HG02840 (cell line): ENCODE results near the gene BIRC3.
"Not testable (repeated sequence)": the region's sequence is repeated elsewhere in the genome, so short reads cannot be mapped to it uniquely, and the experiment has no call there.

Source experiments
- ATAC-seq: cut with Tn5 transposase; IDR thresholded peaks from one replicate; pipeline ENCODE4 v1.9.1; 2021; ENCODE audit warnings: mild to moderate bottlenecking, moderate library complexity, moderate number of reproducible peaks; ENCODE audit not compliant: unreplicated experiment, low FRiP score

BIRC3 gene

DNA sequence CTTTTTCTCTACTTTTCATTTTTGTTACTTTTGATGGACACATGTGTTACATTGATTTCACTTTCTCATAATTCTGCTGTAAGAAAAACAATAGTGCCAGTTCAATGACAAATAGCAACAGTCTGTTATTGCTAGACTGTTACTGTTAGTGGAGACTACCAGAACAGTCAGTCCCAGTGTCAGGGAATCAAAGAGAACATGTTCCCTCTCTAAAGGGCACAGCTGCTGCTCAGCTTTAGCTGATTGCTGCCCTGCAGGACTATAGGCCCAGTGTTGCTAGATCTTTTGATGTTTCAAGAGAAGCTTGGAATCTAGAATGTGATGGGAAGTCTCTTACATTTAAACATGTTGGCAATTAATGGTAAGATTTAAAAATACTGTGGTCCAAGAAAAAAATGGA, 3.4 kb downstream of the BIRC3 start:
- no peak for ATAC-seq

DNA sequence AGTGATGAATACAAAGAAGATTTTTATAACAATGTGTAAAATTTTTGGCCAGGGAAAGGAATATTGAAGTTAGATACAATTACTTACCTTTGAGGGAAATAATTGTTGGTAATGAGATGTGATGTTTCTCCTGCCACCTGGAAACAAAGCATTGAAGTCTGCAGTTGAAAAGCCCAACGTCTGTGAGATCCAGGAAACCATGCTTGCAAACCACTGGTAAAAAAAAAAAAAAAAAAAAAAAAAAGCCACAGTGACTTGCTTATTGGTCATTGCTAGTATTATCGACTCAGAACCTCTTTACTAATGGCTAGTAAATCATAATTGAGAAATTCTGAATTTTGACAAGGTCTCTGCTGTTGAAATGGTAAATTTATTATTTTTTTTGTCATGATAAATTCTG, 5.3 kb downstream of the BIRC3 start:
- no peak for ATAC-seq

DNA sequence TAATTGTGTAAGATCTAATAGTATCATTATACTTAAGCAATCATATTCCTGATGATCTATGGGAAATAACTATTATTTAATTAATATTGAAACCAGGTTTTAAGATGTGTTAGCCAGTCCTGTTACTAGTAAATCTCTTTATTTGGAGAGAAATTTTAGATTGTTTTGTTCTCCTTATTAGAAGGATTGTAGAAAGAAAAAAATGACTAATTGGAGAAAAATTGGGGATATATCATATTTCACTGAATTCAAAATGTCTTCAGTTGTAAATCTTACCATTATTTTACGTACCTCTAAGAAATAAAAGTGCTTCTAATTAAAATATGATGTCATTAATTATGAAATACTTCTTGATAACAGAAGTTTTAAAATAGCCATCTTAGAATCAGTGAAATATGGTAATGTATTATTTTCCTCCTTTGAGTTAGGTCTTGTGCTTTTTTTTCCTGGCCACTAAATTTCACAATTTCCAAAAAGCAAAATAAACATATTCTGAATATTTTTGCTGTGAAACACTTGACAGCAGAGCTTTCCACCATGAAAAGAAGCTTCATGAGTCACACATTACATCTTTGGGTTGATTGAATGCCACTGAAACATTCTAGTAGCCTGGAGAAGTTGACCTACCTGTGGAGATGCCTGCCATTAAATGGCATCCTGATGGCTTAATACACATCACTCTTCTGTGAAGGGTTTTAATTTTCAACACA, 6.4 kb downstream of the BIRC3 start:
- no peak for ATAC-seq

- ATAC-seq, result no peak
These were observed 7.8 kb downstream of the BIRC3 start for GRCh38 chr11:102325088-102325487.

DNA sequence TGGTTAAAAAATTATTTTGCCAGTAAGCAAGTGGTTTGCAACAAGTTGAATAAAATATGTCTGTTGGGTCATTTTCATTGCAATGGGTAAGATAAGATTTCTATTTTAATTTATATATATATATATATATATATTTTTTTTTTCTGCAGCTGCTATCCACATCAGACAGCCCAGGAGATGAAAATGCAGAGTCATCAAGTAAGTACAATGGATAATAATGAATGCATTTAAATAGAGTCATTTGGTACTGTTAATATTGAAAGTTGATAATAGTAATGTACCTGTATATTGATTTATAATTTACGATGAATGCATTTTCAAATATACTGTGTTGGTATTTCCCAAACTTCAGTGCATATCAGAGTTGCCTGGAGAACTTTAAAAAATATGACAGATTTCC, 11.5 kb downstream of the BIRC3 start:
- ATAC-seq, result no peak

GRCh38 chr11:102330231-102330630, 12.9 kb downstream of the BIRC3 start:
- ATAC-seq, result no peak

DNA sequence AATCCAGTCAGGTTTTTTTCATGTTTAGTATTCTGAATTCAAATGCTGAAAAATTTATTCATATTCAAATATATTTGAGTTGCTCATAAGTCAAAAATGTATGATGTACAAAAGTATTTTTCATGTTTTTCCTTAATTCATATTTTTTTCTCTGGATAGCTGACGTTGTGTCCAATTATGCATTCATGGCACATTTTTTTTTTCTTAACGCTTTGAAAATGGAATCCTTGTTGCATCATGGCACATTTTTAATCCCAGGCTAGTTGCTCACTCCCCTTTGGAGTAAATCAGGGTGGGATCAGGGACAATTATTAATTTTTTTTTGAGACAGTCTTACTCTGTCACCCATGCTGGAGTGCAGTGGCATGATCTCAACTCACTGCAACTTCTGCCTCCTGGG, 14.1 kb downstream of the BIRC3 start:
- ATAC-seq, result no peak

DNA sequence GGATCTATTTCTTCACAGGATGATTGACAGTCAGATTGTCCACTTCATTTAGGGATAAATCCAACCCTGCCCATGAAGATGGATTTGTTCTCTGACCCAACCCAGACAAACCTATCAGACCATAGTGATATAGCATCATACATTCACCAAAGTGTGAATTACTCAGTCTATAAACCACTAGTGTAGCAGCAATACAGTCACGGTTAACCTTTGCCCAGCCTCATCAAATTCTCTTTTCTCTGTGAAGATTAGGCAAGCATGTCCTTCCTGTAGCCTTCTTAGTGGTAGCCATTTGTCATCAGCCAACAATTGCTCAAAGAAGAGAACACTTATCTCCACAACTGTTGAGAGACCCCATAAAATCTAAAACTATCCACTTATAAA, 15.3 kb downstream of the BIRC3 start:
- ATAC-seq, result no peak

- no peak for ATAC-seq
These were observed 21.3 kb downstream of the BIRC3 start for GRCh38 chr11:102338479-102339010.

DNA sequence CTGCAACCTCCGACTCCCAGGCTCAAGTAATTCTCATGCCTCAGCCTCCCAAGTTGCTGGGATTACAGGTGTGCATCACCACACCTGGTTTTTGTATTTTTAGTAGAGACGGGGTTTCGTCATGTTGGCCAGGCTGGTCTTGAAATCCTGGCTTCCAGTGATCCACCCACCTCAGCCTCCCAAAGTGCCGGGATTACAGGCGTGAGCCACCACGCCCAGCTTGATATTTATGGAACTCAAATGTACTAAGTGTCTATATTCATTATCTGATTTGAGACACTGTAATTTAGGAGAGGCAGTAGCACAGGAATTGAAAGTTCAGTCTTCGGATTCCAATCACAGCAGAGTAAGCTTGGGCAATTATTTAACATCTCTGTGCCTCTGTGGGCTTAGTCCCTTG, 24.0 kb downstream of the BIRC3 start:
- ATAC-seq, result not testable (repeated sequence)

- ATAC-seq, result no peak
These were observed 24.6 kb downstream of the BIRC3 start for GRCh38 chr11:102341844-102342318.

- no peak for ATAC-seq
These were observed 26.5 kb downstream of the BIRC3 start for GRCh38 chr11:102343809-102344208.

GRCh38 chr11:102345904-102346303, 28.6 kb downstream of the BIRC3 start:
- no peak for ATAC-seq

GRCh38 chr11:102346456-102346747, 29.1 kb downstream of the BIRC3 start:
- ATAC-seq, result no peak

- peak; percentile 88 for ATAC-seq
These were observed 29.6 kb downstream of the BIRC3 start, which contains the start of gene BIRC2 for GRCh38 chr11:102346748-102347461. Gene BIRC2 (plus strand): TSS chr11:102347214. CDS start chr11:102349855, 2,641 bp downstream.

DNA sequence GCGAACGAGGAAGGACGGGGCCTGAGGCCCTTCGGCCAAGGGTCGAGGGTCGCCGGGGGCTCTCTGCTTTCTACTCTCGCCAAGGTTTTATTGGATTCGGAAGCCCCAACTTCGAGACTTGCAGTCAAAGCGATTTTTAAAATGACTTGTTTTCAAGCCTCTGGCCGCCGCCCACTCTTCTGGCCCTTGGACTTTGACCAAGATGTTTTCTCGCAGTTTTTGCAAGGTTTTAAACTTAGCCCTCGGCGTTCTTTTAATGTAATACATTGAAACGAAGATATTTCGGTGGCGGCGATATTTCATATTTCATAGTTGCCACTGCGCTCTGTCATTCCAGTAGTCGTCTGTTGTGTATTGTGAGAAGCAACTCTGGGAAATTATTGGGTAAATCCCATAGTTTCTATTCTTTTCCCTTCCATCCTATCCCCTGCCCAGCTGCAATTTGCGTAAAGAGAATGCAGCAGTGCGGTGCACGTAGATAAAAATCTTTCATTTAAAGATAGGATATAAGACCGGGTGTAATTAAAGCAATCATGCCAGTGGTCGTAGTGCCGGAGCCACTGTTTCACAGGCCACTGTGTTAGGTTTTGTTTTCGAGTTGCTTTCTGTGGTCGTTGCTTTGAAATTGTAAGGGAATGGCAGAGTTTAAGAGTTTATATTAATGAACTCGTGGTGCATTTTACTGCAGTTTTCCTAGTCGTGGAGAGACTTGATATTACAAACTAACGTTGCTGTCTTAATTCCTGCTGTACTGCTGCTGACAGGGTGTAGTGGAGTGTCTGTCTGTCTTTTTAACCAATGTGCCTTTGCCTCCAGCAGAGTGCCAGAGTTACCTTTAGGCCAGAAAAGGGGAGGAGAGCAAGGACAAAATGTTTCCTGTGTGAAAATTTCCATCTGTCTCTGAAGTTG, 30.4 kb downstream of the BIRC3 start:
- peak; percentile 2 for ATAC-seq

- no peak for ATAC-seq
These were observed 39.8 kb downstream of the BIRC3 start for GRCh38 chr11:102357116-102357515.

DNA sequence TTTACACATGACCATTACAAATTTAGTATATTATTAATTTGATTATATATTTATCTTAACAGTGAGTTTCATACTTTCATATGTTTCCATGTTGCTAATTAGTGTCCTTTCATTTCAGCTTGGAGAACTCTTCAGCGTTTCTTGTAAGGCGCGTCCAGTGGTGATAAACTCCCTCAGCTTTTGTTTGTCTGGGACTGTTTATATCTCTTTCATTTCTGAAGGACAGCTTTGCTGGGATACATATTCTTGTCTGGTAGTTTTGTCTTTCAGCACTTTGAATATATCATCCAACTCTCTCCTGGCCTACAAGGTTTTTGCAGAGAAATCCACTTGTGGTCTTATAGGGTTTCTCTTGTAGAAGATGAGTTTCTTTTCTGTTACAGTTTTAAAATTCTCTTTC, 42.1 kb downstream of the BIRC3 start:
- ATAC-seq, result no peak

DNA sequence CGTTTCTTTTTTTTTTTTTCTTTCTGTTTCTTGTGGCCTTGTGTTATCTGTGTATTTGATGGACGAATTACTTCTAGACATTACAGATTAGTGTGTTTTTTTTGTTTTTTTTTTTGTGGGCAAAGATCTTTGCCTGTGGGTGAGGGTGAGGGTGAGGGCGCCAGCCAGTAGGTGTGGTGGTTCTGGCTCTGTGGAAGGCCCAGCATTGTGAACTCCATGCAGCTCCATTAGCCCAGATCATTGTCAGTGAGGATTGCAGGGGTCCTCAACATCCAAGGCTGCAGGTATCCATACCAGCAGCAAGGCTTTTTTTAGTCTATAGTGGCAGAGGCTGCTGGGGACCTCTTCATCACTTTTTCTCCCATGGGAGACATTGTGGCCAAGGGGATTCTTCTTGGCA, 43.4 kb downstream of the BIRC3 start:
- ATAC-seq, result no peak

DNA sequence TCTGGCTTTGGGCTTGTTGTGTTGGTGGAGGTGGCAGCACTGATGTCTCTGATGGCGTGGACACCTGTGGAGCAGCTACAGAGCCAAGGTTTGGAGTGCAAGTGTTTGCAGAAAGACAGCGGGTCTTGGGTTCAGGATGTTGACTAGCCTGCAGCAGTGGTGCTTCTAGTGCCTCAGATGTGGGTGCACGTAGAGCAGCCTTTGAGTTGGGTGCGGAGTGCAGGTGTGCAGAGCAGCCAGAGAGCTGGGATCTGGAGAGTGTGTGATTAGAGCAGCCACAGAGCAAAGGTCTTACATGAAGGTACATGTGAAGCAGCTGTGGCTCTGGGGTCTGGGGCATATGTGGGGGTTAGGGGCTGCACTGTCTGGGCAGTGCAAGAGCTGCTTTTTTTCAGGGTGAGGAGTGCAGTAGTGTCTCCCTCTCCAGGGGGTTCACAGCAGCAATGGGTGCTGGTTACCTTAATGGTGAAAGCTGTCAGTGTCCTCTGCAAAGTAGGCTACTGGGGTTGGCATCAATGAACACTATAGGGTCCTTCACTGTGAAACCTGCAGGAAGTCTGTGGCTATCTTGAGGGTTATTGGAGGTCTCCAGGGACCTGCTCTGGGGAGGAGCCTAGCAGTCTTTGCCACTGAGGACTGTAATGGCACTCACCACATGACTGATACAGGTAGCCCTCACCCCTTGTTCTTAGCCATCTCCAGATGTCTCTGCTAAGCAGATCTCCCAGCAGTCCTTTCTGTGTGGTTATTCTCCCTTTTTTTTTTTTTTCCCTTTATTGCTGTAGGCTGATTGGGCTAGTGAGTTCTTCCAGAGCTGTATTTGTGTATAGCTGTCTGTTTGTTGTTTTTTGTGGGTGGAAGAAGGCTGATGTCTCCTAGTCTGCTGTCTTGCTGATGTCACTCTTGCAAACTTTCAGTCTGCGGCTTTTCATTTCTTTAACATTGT, 44.1 kb downstream of the BIRC3 start:
- ATAC-seq, result no peak
